HG03342 (cell line): ENCODE measurements around the gene PHF1.

Source experiments
- ATAC-seq: cut with Tn5 transposase; IDR thresholded peaks from one replicate; pipeline ENCODE4 v1.9.1; 2021; ENCODE audit warnings: mild to moderate bottlenecking, moderate library complexity; ENCODE audit not compliant: unreplicated experiment

PHF1 gene

GRCh38 chr6:33417128-33417902, 6.5 kb downstream of the PHF1 start:
- ATAC-seq, result no peak

GRCh38 chr6:33417903-33418689, 7.3 kb downstream of the PHF1 start, which contains the start of gene CUTA:
Gene CUTA, minus strand, starts transcription at chr6:33418107. Its CDS starts 107 bp downstream, at chr6:33418000.
- peak; percentile 80 for ATAC-seq

GRCh38 chr6:33418690-33419291, 8.0 kb downstream of the PHF1 start:
- ATAC-seq, result no peak

- no peak for ATAC-seq
Observed at GRCh38 chr6:33419580-33420490, 9.0 kb downstream of the PHF1 start, which contains the start of gene SYNGAP1. Gene SYNGAP1, plus strand, starts transcription at chr6:33420065. Its CDS starts 200 bp downstream, at chr6:33420265.

- no peak for ATAC-seq
Observed at GRCh38 chr6:33420491-33421343, 9.9 kb downstream of the PHF1 start.

- ATAC-seq, result no peak
Observed at GRCh38 chr6:33421344-33421643, 10.5 kb downstream of the PHF1 start.

- no peak for ATAC-seq
Observed at GRCh38 chr6:33423777-33424176, 13.0 kb downstream of the PHF1 start.

- no peak for ATAC-seq
Observed at GRCh38 chr6:33424855-33425667, 14.2 kb downstream of the PHF1 start.

GRCh38 chr6:33425668-33426577, 15.1 kb downstream of the PHF1 start:
- ATAC-seq, result peak; percentile 43

GRCh38 chr6:33426590-33427511, 16.0 kb downstream of the PHF1 start:
- ATAC-seq, result no peak

GRCh38 chr6:33427585-33428223, 16.9 kb downstream of the PHF1 start:
- no peak for ATAC-seq

- ATAC-seq, result no peak
Observed at GRCh38 chr6:33428224-33428965, 17.6 kb downstream of the PHF1 start.

GRCh38 chr6:33428966-33429749, 18.3 kb downstream of the PHF1 start:
- no peak for ATAC-seq

- ATAC-seq, result no peak
Observed at GRCh38 chr6:33429750-33430052, 18.9 kb downstream of the PHF1 start.

- no peak for ATAC-seq
Observed at GRCh38 chr6:33430334-33430733, 19.5 kb downstream of the PHF1 start.
